Measurements from ENCODE around the gene NOTCH2NLA.
"Not testable (repeated sequence)": the region's sequence is repeated elsewhere in the genome, so short reads cannot be mapped to it uniquely, and the experiment has no call there.

NOTCH2NLA gene

DNA sequence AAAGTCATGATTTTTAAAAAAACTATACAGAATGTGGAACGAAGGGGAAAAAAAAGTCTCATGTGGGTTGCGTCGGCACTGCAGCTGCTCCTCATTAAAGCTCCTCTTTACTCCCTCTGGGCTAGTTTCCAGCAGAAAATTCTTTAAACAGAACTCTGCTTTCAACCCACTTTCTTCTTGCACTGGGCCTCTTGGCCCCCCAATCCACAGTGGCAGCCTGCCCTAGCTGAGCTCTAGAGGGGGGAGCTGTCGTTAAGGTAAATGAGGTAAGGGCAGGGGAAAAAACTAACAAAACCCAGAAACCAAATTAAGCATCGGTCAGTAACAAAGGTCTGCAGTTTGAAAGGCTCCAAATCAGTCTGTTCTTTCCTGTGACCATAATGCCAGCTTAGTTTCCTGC is 54.3 kb downstream of the NOTCH2NLA start:
- DNase-seq, result not testable (repeated sequence)

DNA sequence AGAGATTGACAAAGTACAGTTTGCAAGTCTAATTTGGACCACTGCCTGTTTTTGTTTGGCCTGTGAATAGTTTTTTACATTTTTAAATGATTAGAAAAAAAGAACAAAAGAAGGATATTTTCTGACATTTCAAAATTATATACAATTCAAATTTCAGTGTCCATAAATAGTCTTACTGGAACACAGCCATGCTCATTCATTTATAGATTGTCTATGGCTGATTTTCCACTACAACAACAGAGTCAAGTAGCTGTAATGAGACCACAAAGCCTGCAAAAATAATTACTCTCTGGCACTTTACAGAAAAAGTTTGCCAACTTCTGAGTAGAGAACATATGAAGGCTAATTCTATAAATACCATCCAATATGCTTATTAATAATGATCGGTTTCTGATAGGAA is 61.1 kb downstream of the NOTCH2NLA start:
- not testable (repeated sequence) for DNase-seq

DNA sequence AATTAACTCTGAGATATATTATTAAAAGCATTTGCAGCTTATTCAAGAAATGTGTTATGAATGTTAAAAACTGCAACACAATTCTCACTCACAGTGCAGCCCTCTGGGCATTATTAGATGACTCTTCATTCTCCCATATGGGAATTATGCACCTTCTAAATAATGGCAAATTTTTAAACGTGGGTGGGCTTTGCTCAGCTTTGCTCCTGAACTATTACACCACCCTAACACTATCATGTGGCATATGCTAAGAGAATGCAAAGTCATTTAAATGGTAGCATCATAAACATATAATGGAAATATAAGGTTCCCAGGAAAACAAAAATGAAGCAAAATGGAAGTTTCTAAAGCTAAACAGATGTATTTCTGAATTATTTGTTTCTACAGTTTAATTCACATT is 61.5 kb downstream of the NOTCH2NLA start:
- DNase-seq, result not testable (repeated sequence)

DNA sequence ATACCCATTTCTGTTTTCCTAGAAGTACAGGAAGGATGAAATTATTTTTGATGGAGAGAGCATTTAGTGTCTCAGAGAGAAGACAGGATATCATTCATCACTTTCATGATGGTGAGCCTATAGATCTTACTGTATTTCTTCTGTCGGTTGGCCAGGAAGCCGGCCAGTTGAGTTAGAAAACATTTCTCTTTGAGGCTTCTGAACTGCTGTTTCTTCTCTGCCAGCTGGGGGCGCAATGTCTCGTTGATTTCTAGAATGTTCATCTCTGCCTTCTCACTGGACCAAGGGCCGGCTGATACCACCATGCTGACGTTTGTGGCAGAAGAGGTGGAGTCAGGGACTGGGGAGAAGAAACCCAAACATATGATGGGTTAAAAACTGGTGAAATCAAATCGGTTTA is 84.4 kb downstream of the NOTCH2NLA start, which contains the start of gene NBPF10:
Gene NBPF10 (minus strand): TSS at position 340 of the 400 bp plus-strand sequence. CDS start 35 bp downstream, at position 305.
- DNase-seq, result not testable (repeated sequence)
